ENCODE data around the gene TMEM169.

The TMEM169 gene

DNA sequence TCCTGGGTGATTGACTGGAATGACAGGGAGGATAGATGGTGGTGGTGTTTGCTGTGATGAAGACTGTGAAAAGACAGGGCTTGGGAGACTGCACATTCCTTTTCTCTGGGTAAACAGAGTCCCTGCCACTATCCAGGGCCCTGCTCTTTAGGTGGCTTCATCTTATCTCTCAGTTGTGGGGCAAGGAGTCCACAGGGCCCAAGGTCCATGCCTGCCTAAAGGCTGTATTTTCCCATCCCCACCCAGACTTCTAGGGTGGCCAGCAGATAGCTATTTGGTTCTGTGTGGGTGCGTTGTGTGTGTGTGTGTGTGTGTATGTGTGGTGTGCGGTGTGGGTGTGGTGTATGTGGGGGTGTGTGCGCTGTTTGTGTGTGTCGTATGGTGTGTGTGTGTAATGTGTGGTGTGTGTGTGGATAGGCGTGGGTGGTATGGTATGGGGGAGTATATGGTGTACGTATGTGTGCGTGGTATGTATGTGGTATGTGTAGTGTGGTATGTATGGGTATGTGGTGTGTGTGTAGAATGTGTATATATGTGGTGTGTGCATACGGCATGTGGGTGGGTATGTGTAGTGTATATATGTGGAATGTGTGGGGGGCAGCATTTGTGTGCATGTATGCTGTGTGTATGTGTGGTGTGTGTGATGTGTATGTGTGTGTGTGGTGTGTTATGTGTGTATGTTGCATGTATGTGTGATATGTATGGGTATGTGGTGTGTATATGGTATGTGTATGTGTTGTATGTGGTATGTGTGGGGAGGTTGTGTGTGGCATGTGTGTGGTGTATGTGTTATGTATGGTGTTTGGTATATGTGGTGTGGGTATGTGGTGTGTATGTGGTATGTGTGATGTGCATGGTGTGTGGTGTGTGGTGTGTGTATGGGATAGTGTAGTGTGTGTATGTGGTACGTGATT is 17.0 kb downstream of the TMEM169 start:
- Histone ChIP-seq H3K9me3 (ENCODE audit: control insufficient read depth in 1 of 2, low read length in 2 of 2) (no peaks in the 10 kb centered on the region), H3K27me3 (ENCODE audit: control insufficient read depth in 1 of 2, insufficient read depth in 2 of 2, low read length in 2 of 2) (no peaks in the 10 kb centered on the region), H3K4me3 (ENCODE audit: low read depth in 1 of 2, low read length in 2 of 2) (no peak overlapping the region), H3K9ac (ENCODE audit: low read depth in 1 of 2, low read length in 2 of 2) (no peak overlapping the region), H3K4me1 (ENCODE audit: control insufficient read depth in 1 of 2, insufficient read depth in 2 of 2, low read length in 2 of 2) (peaks cover 0 to 5% of the 10 kb centered on the region in 2 donors), H3K27ac (ENCODE audit: low read depth, low read length) (no peak overlapping the region), H3K36me3 (ENCODE audit: control insufficient read depth in 1 of 2, insufficient read depth in 2 of 2, low read length in 2 of 2) (no peaks in the 10 kb centered on the region)

DNA sequence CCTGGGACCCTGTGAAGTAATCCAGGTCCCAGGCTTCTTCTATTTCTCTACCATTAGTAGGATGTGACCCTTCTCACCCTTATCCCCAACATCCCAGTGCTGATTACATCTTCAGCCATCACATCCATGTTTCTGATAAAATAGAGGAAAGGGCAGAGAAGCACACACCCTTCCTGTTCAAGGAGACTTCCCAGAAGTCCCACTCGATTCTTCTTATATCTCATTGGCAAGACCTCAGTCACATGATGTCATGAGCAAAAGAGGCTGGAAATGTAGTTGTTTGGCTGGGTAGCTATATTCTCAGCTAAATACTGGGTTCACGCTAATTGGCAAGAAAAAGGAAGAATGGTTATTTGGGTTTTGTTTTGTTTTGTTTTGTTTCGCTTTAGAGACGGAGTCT is 19.4 kb downstream of the TMEM169 start:
- Histone ChIP-seq H3K9me3 (ENCODE audit: control insufficient read depth in 1 of 2, low read length in 2 of 2) (no peaks in the 10 kb centered on the region), H3K9ac (ENCODE audit: low read depth in 1 of 2, low read length in 2 of 2) (no peak overlapping the region), H3K4me1 (ENCODE audit: control insufficient read depth in 1 of 2, insufficient read depth in 2 of 2, low read length in 2 of 2) (peaks cover 0 to 9% of the 10 kb centered on the region in 2 donors), H3K27me3 (ENCODE audit: control insufficient read depth in 1 of 2, insufficient read depth in 2 of 2, low read length in 2 of 2) (no peaks in the 10 kb centered on the region), H3K27ac (ENCODE audit: low read depth, low read length) (no peak overlapping the region), H3K4me3 (ENCODE audit: low read depth in 1 of 2, low read length in 2 of 2) (no peak overlapping the region), H3K36me3 (ENCODE audit: control insufficient read depth in 1 of 2, insufficient read depth in 2 of 2, low read length in 2 of 2) (no peaks in the 10 kb centered on the region)

DNA sequence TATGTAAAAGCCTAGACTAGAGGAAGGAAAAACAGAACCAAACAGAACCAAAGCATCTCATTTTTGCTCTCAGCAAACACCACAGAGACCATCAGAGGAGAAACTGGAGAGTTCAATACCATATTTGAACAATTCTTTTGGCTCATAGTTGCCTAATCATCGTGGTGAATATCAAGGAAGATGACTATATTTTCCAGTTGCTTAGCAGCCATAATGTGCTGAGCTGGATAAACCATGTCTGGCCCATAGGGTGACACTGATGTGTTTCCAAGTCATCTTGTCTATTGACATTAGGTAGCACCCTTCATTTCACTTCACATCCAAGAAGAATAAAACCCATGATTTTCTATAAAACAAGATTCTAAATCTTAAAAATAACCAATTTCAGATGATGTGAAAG is 21.5 kb downstream of the TMEM169 start:
- no peak overlapping the region for H3K27ac ChIP-seq (ENCODE audit: low read depth, low read length)
- no peaks in the 10 kb centered on the region for H3K27me3 ChIP-seq (ENCODE audit: control insufficient read depth in 1 of 2, insufficient read depth in 2 of 2, low read length in 2 of 2)
- no peak overlapping the region for H3K9ac ChIP-seq (ENCODE audit: low read depth in 1 of 2, low read length in 2 of 2)
- peaks cover 0 to 9% of the 10 kb centered on the region in 2 donors for H3K4me1 ChIP-seq (ENCODE audit: control insufficient read depth in 1 of 2, insufficient read depth in 2 of 2, low read length in 2 of 2)
- no peaks in the 10 kb centered on the region for H3K36me3 ChIP-seq (ENCODE audit: control insufficient read depth in 1 of 2, insufficient read depth in 2 of 2, low read length in 2 of 2)
- no peak overlapping the region for H3K4me3 ChIP-seq (ENCODE audit: low read depth in 1 of 2, low read length in 2 of 2)
- H3K9me3 ChIP-seq (ENCODE audit: control insufficient read depth in 1 of 2, low read length in 2 of 2) = no peaks in the 10 kb centered on the region

DNA sequence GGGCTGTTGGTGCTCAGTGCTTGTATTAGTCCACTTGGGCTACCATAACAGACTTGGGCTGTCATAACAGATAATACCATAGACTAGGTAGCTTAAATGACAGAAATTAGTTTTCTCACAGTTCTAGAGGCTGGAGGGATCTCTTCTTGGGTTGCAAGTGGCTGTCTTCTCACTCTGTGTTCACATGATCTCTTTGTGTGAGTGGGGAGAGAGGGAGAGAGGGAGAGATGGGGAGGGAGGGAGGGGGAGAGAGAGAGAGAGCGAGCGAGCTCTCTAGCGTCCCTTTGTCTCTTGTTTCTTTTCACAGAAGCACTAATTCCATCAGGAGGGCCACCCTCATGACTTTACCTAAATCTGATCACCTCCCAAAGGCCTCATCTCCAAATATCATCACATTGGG is 23.0 kb downstream of the TMEM169 start:
- no peak overlapping the region for H3K4me3 ChIP-seq (ENCODE audit: low read depth in 1 of 2, low read length in 2 of 2)
- H3K9ac ChIP-seq (ENCODE audit: low read depth in 1 of 2, low read length in 2 of 2) = no peak overlapping the region
- H3K27ac ChIP-seq (ENCODE audit: low read depth, low read length) = no peak overlapping the region
- H3K4me1 ChIP-seq (ENCODE audit: control insufficient read depth in 1 of 2, insufficient read depth in 2 of 2, low read length in 2 of 2) = peaks cover 0 to 8% of the 10 kb centered on the region in 2 donors
- H3K36me3 ChIP-seq (ENCODE audit: control insufficient read depth in 1 of 2, insufficient read depth in 2 of 2, low read length in 2 of 2) = no peaks in the 10 kb centered on the region
- no peaks in the 10 kb centered on the region for H3K9me3 ChIP-seq (ENCODE audit: control insufficient read depth in 1 of 2, low read length in 2 of 2)
- no peaks in the 10 kb centered on the region for H3K27me3 ChIP-seq (ENCODE audit: control insufficient read depth in 1 of 2, insufficient read depth in 2 of 2, low read length in 2 of 2)

DNA sequence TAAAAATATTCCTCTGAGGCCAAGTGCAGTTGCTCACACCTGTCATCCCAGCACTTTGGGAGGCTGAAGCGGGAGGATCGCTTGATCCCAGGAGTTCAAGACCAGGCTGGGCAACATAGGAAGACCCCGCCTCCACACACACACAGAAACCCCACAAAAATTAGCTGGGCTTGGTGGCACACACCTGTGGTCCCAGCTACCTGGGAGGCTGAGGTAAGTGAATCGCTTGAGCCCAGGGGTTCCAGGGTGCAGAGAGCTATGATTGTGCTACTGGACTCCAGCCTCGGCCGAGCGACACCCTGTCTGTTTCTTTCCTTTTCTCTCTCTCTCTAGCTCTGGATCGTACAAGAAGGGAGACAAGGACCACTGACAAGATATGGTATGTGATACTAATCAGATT is 25.6 kb downstream of the TMEM169 start:
- no peaks in the 10 kb centered on the region for H3K9me3 ChIP-seq (ENCODE audit: control insufficient read depth in 1 of 2, low read length in 2 of 2)
- no peak overlapping the region for H3K27ac ChIP-seq (ENCODE audit: low read depth, low read length)
- H3K36me3 ChIP-seq (ENCODE audit: control insufficient read depth in 1 of 2, insufficient read depth in 2 of 2, low read length in 2 of 2) = peaks cover 9 to 14% of the 10 kb centered on the region in 2 donors
- peaks cover 20 to 23% of the 10 kb centered on the region in 2 donors for H3K4me1 ChIP-seq (ENCODE audit: control insufficient read depth in 1 of 2, insufficient read depth in 2 of 2, low read length in 2 of 2)
- peak overlapping the region; percentile 19 to 65 for H3K9ac ChIP-seq (ENCODE audit: low read depth in 1 of 2, low read length in 2 of 2)
- H3K4me3 ChIP-seq (ENCODE audit: low read depth in 1 of 2, low read length in 2 of 2) = peak overlapping the region; percentile 27 to 43
- H3K27me3 ChIP-seq (ENCODE audit: control insufficient read depth in 1 of 2, insufficient read depth in 2 of 2, low read length in 2 of 2) = no peaks in the 10 kb centered on the region

DNA sequence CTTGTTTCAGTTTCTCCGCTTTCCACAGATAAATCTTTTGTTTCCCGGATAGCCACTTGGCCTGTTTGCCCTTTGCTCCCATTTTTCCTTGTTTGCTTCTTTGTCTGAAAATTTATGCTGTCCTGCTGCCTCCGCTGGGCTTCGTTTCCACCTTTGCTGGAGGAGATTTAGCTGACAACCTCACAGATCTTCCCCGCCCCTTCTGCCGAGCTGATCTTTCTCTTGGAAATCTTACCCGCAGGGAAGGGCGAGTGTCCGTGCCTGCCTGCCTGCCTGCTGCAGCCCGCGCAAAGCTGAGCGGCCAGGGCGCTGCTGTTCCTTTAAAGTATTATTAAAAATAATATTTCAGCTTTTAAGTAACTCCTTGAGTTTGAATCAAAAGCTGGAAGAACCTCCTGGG is 26.0 kb downstream of the TMEM169 start:
- H3K27me3 ChIP-seq (ENCODE audit: control insufficient read depth in 1 of 2, insufficient read depth in 2 of 2, low read length in 2 of 2) = no peaks in the 10 kb centered on the region
- no peaks in the 10 kb centered on the region for H3K9me3 ChIP-seq (ENCODE audit: control insufficient read depth in 1 of 2, low read length in 2 of 2)
- H3K9ac ChIP-seq (ENCODE audit: low read depth in 1 of 2, low read length in 2 of 2) = peak overlapping the region; percentile 19 to 65
- H3K27ac ChIP-seq (ENCODE audit: low read depth, low read length) = no peak overlapping the region
- H3K4me3 ChIP-seq (ENCODE audit: low read depth in 1 of 2, low read length in 2 of 2) = peak overlapping the region; percentile 27 to 43
- H3K4me1 ChIP-seq (ENCODE audit: control insufficient read depth in 1 of 2, insufficient read depth in 2 of 2, low read length in 2 of 2) = peaks cover 22 to 23% of the 10 kb centered on the region in 2 donors
- peaks cover 14 to 19% of the 10 kb centered on the region in 2 donors for H3K36me3 ChIP-seq (ENCODE audit: control insufficient read depth in 1 of 2, insufficient read depth in 2 of 2, low read length in 2 of 2)

DNA sequence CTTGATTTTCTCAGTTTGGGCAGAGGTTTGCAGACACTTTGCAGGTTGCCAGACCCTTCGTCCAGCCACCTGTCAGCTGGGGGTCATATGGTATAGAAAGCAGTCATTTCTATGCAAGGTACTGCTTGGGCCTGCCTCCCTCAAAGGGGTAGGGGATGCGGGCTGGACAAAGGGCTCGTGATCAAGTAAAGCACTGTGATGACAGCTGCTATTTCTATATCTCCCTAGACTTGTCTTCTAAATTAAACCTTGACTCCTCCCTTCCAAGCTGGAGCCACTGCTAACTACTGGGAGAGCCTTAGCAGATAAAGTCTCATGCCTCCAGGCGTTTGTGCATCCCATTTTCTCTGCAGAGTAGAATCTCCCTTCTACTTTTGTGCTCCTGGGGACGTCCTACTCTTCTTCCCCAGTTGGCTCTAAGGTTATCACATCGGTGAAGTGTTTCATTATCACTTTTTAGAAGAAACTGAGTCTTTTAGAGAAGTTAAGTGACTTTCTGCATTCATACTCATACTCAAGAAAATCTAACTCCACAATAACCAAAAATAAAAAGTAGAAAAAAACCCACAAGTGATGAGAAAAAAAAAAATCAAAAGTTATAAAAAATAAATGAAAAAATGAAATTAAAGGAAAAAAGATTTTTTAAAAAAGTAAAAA is 26.7 kb downstream of the TMEM169 start:
- Histone ChIP-seq H3K27ac (ENCODE audit: low read depth, low read length) (no peak overlapping the region), H3K9ac (ENCODE audit: low read depth in 1 of 2, low read length in 2 of 2) (peak overlapping the region; percentile 40 to 98), H3K27me3 (ENCODE audit: control insufficient read depth in 1 of 2, insufficient read depth in 2 of 2, low read length in 2 of 2) (no peaks in the 10 kb centered on the region), H3K36me3 (ENCODE audit: control insufficient read depth in 1 of 2, insufficient read depth in 2 of 2, low read length in 2 of 2) (peaks cover 20 to 26% of the 10 kb centered on the region in 2 donors), H3K9me3 (ENCODE audit: control insufficient read depth in 1 of 2, low read length in 2 of 2) (no peaks in the 10 kb centered on the region), H3K4me3 (ENCODE audit: low read depth in 1 of 2, low read length in 2 of 2) (peak overlapping the region; percentile 94 to 99), H3K4me1 (ENCODE audit: control insufficient read depth in 1 of 2, insufficient read depth in 2 of 2, low read length in 2 of 2) (peaks cover 23 to 28% of the 10 kb centered on the region in 2 donors)

DNA sequence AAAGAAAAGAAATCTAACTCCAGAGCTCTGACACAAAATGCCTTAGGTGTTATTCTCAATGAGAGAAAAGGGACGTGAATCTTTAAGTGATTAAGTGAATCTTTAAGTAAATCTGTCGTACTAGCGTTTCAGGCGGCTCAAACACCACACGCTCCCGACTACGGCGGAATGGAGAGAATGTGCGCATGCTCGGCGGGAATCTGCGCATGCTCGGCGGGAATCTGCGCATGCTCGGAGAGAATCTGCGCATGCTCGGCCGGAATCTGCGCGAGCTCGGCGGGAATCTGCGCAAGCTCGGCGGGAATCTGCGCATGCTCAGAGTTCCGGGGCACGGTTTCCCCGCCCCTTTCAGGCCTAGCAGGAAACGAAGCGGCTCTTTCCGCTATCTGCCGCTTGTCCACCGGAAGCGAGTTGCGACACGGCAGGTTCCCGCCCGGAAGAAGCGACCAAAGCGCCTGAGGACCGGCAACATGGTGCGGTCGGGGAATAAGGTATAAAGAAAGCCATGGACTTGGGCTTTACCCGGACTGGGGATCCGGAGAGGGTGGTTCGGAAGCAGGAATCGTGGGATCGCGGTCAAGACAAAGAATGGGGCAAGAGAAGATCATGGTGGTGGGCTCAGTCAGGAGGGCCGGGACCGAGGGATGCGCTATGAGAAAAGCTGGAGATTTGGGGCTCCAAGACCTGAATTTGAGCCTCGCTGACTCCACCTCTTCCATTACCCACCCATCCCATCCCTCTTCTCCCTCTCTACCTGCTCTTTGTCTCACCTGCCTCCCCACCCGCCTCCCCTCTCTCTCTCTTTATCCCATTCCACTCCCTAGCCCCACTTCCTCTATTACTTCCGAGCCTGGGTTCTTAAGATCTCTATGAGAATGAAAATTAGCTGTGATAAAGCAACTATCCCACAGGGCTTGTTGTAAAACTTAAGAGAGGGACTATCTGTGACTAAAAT is 27.5 kb downstream of the TMEM169 start, which contains the start of gene XRCC5:
TSS of gene XRCC5 (plus strand) at position 382 of the 955 bp plus-strand sequence. CDS start at position 471, 89 bp downstream.
- H3K27ac ChIP-seq (ENCODE audit: low read depth, low read length) = peak within 1 kb of the TSS; percentile 86
- peak within 1 kb of the TSS; percentile 92 to 98 for H3K9ac ChIP-seq (ENCODE audit: low read depth in 1 of 2, low read length in 2 of 2)
- peak within 1 kb of the TSS; percentile 94 to 99 for H3K4me3 ChIP-seq (ENCODE audit: low read depth in 1 of 2, low read length in 2 of 2)
- H3K9me3 ChIP-seq (ENCODE audit: control insufficient read depth in 1 of 2, low read length in 2 of 2) = no peaks in the 10 kb centered on the region
- no peaks in the 10 kb centered on the region for H3K27me3 ChIP-seq (ENCODE audit: control insufficient read depth in 1 of 2, insufficient read depth in 2 of 2, low read length in 2 of 2)
- peaks cover 26 to 36% of the 10 kb centered on the region in 2 donors for H3K4me1 ChIP-seq (ENCODE audit: control insufficient read depth in 1 of 2, insufficient read depth in 2 of 2, low read length in 2 of 2)
- H3K36me3 ChIP-seq (ENCODE audit: control insufficient read depth in 1 of 2, insufficient read depth in 2 of 2, low read length in 2 of 2) = peaks cover 24 to 34% of the 10 kb centered on the region in 2 donors

DNA sequence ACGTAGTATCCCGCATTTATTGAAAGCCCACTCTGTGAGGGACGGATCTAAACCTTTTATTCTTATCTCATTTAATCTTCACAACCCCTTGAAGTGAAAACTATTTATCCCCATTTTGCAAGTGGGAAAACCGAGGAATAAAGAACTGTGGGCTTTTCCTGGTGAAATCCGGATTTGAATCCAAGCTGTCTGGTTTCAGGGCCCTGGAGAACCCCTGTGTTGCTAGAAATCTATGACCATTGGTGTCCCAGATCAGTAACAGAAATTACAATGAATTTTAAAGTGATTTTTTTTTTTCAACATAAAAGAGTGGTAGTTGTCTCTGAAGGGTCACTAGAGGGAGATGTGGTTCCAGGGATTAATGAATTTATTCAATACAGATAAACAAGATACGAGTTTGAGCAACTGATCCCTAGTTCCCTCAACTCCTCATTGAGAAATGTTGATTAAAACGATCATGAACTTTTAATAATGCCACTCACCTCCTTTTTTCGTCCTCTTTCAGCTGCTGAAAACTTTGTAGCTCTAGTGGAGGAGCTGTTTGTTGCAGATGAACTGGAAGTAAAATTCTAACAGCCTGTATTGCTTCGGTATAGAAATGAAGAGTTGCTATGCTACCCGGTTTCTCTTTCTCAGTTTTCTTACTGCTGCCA is 28.4 kb downstream of the TMEM169 start:
- no peaks in the 10 kb centered on the region for H3K27me3 ChIP-seq (ENCODE audit: control insufficient read depth in 1 of 2, insufficient read depth in 2 of 2, low read length in 2 of 2)
- no peaks in the 10 kb centered on the region for H3K9me3 ChIP-seq (ENCODE audit: control insufficient read depth in 1 of 2, low read length in 2 of 2)
- peaks cover 31 to 39% of the 10 kb centered on the region in 2 donors for H3K4me1 ChIP-seq (ENCODE audit: control insufficient read depth in 1 of 2, insufficient read depth in 2 of 2, low read length in 2 of 2)
- H3K27ac ChIP-seq (ENCODE audit: low read depth, low read length) = peak overlapping the region; percentile 86
- H3K9ac ChIP-seq (ENCODE audit: low read depth in 1 of 2, low read length in 2 of 2) = peak overlapping the region; percentile 92 to 98
- peaks cover 24 to 36% of the 10 kb centered on the region in 2 donors for H3K36me3 ChIP-seq (ENCODE audit: control insufficient read depth in 1 of 2, insufficient read depth in 2 of 2, low read length in 2 of 2)
- H3K4me3 ChIP-seq (ENCODE audit: low read depth in 1 of 2, low read length in 2 of 2) = peak overlapping the region; percentile 94 to 99

Measured in duodenal mucosa (tissue), 2 donors.